Measurements from ENCODE around the gene STKLD1.
"Not testable (repeated sequence)": the region's sequence is repeated elsewhere in the genome, so short reads cannot be mapped to it uniquely, and the experiment has no call there.

The STKLD1 gene

GRCh38 chr9:133375724-133376654 is at the start of gene STKLD1, which contains the start of gene SURF4:
Gene STKLD1 (plus strand): TSS chr9:133376366. CDS start chr9:133376474, 108 bp downstream.
Gene SURF4 (minus strand): TSS chr9:133376060. CDS start chr9:133375969, 91 bp downstream.
- peaks cover 48% of the 10 kb centered on the region for H3K4me1 ChIP-seq (ENCODE audit: control insufficient read depth, low read length)
- peak within 1 kb of the TSS; percentile 90 for H3K4me2 ChIP-seq (ENCODE audit: low read length)
- H3K27me3 ChIP-seq (ENCODE audit: control insufficient read depth, low read length) = peaks cover 5% of the 10 kb centered on the region; the same call in 1 of the 2 replicates
- H3K79me2 ChIP-seq (ENCODE audit: control insufficient read depth, low read length) = peaks cover 49% of the 10 kb centered on the region
- peak within 1 kb of the TSS; percentile 57 for H3K27ac ChIP-seq (ENCODE audit: low read depth, low read length)
- TF ChIP-seq, protein P1, sequence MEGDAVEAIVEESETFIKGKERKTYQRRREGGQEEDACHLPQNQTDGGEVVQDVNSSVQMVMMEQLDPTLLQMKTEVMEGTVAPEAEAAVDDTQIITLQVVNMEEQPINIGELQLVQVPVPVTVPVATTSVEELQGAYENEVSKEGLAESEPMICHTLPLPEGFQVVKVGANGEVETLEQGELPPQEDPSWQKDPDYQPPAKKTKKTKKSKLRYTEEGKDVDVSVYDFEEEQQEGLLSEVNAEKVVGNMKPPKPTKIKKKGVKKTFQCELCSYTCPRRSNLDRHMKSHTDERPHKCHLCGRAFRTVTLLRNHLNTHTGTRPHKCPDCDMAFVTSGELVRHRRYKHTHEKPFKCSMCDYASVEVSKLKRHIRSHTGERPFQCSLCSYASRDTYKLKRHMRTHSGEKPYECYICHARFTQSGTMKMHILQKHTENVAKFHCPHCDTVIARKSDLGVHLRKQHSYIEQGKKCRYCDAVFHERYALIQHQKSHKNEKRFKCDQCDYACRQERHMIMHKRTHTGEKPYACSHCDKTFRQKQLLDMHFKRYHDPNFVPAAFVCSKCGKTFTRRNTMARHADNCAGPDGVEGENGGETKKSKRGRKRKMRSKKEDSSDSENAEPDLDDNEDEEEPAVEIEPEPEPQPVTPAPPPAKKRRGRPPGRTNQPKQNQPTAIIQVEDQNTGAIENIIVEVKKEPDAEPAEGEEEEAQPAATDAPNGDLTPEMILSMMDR (IDR thresholded peaks at IDR 0.05; ENCODE audit: low read depth, low read length, poor library complexity, severe bottlenecking) = no peak
- peaks cover 17% of the 10 kb centered on the region for H4K20me1 ChIP-seq (ENCODE audit: control insufficient read depth, insufficient read depth, low read depth, low read length)
- H3F3A ChIP-seq (ENCODE audit: control insufficient read depth, insufficient read depth) = peaks cover 2% of the 10 kb centered on the region; the same call in 1 of the 2 replicates
- H3K36me3 ChIP-seq (ENCODE audit: control insufficient read depth, low read length) = peaks cover 31% of the 10 kb centered on the region
- H3K9me3 ChIP-seq (ENCODE audit: control insufficient read depth, insufficient read depth, low read length) = no peaks in the 10 kb centered on the region
- no peaks in the 10 kb centered on the region for H3K9me2 ChIP-seq (replicated peaks; ENCODE audit: control insufficient read depth, low read length)
- peak within 1 kb of the TSS; percentile 90 for H3K4me3 ChIP-seq (ENCODE audit: low read length)

DNA sequence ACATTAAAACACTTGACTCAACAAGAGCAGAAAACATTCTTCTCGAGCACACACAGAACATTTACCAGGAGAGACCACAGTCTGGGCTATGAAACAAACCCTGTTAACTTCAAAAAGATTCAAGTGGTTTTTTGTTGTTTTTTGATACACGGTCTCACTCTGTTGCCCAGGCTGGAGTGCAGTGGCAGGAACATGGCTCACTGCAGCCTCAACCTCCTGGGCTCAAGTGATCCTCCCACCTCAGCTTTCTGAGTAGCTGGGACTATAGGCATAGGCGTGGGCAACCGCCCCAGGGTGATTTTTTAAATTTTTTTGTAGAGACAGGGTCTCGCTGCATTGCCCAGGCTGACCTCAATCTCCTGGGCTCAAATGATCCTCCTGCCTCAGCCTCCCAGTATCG is 49.1 kb upstream of the STKLD1 start:
- H3K4me2 ChIP-seq (ENCODE audit: low read length); H4K20me1 ChIP-seq (ENCODE audit: control insufficient read depth, insufficient read depth, low read depth, low read length); H3K9me2 ChIP-seq (replicated peaks; ENCODE audit: control insufficient read depth, low read length); H3K79me2 ChIP-seq (ENCODE audit: control insufficient read depth, low read length); H3K27me3 ChIP-seq (ENCODE audit: control insufficient read depth, low read length); H3K4me1 ChIP-seq (ENCODE audit: control insufficient read depth, low read length); H3K9me3 ChIP-seq (ENCODE audit: control insufficient read depth, insufficient read depth, low read length); H3K4me3 ChIP-seq (ENCODE audit: low read length); H3K27ac ChIP-seq (ENCODE audit: low read depth, low read length): not testable (repeated sequence)
- H3K36me3 ChIP-seq (ENCODE audit: control insufficient read depth, low read length) = peaks cover 24% of the 10 kb centered on the region
- peaks cover 11% of the 10 kb centered on the region; the same call in 1 of the 2 replicates for H3F3A ChIP-seq (ENCODE audit: control insufficient read depth, insufficient read depth)

DNA sequence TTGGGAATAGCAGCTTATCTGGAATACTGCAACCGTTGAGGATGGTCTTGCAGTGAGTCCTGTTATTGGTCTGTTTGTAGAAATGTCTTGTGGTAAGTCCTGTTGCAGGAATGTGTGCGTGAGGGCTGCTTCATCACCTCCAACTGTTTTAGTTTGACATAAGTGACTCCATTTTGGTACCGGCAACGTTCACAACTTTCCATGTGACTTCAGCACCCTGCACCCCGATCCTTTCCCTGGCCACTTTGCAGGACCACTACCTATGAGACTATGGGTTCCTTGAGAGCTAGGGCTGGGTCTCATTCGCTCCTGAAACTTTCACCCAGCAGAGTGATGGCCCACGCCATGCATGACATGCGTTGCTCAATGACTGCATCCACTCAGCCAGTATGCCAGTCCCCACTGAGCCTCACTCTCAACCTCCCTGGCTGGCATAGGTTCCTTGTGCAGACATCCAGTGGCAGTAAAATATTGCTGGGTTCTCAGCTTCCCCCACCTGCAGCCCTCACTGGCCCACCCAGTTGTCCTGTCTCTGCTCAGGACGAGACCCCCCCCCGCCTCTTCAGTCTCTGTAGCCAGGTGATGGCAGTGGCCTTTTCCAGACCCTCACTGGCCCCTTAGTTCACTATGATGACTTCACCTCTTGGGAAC is 48.2 kb upstream of the STKLD1 start:
- Histone ChIP-seq H4K20me1 (ENCODE audit: control insufficient read depth, insufficient read depth, low read depth, low read length) (peaks cover 5% of the 10 kb centered on the region; the same call in 1 of the 2 replicates), H3K4me2 (ENCODE audit: low read length) (no peak overlapping the region), H3K4me3 (ENCODE audit: low read length) (no peak overlapping the region), H3K36me3 (ENCODE audit: control insufficient read depth, low read length) (peaks cover 33% of the 10 kb centered on the region), H3K79me2 (ENCODE audit: control insufficient read depth, low read length) (peaks cover 7% of the 10 kb centered on the region), H3K9me3 (ENCODE audit: control insufficient read depth, insufficient read depth, low read length) (no peaks in the 10 kb centered on the region), H3K27ac (ENCODE audit: low read depth, low read length) (no peak overlapping the region), H3F3A (ENCODE audit: control insufficient read depth, insufficient read depth) (peaks cover 11% of the 10 kb centered on the region; the same call in 1 of the 2 replicates), H3K27me3 (ENCODE audit: control insufficient read depth, low read length) (no peaks in the 10 kb centered on the region), H3K9me2 (replicated peaks; ENCODE audit: control insufficient read depth, low read length) (no peaks in the 10 kb centered on the region), H3K4me1 (ENCODE audit: control insufficient read depth, low read length) (no peaks in the 10 kb centered on the region)
- TF ChIP-seq, protein P1 (IDR thresholded peaks at IDR 0.05; ENCODE audit: low read depth, low read length, poor library complexity, severe bottlenecking) = no peak
- no peak for TF ChIP-seq EZH2phosphoT487 (IDR thresholded peaks at IDR 0.05; ENCODE audit: borderline replicate concordance, low read length)

DNA sequence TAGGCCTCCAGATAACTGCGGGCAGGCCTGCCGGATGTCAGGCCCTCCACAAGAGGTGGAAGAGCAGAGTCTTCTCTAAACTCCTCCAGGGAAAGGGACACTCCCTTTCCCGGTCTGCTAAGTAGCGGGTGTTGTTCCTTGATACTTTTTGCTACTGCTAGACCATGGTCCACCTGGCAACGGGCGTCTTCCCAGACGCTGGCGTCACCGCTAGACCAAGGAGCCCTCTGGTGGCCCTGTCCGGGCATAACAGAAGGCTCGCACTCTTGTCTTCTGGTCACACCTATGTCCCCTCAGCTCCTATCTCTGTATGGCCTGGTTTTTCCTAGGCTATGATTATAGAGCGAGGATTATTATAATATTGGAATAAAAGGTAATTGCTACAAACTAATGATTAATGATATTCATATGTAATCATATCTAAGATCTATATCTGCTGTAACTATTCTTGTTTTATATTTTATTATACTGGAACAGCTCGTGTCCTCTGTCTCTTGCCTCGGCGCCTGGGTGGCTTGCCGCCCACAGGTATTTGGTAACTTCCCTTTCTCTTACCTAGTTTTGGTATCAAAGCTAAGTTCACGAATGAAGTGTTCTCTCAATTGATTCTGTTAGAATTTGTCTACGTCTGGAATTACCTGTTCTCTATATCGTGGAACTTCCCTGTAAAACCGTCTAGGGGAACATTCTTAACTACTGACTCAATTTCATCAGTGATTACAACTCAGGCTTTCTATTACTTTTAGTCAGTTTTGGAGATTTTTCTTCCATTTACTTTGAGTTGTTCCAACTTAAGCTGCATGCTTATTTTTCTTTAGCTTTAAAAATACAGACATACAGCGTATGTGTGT is 46.6 kb upstream of the STKLD1 start:
- not testable (repeated sequence) for H3K9me2 ChIP-seq (replicated peaks; ENCODE audit: control insufficient read depth, low read length); H4K20me1 ChIP-seq (ENCODE audit: control insufficient read depth, insufficient read depth, low read depth, low read length); H3K27ac ChIP-seq (ENCODE audit: low read depth, low read length)

More for the DNA sequence above, 46.6 kb upstream of the STKLD1 start:
- not testable (repeated sequence) for H3K27me3 ChIP-seq (ENCODE audit: control insufficient read depth, low read length); H3K4me2 ChIP-seq (ENCODE audit: low read length); H3K4me3 ChIP-seq (ENCODE audit: low read length); H3K4me1 ChIP-seq (ENCODE audit: control insufficient read depth, low read length); H3K9me3 ChIP-seq (ENCODE audit: control insufficient read depth, insufficient read depth, low read length)
- Histone ChIP-seq H3K36me3 (ENCODE audit: control insufficient read depth, low read length) (peaks cover 49% of the 10 kb centered on the region), H3K79me2 (ENCODE audit: control insufficient read depth, low read length) (peaks cover 23% of the 10 kb centered on the region), H3F3A (ENCODE audit: control insufficient read depth, insufficient read depth) (peaks cover 11% of the 10 kb centered on the region; the same call in 1 of the 2 replicates)
